HG02973 (cell line): Measurements from ENCODE around the gene BLOC1S3.

Source experiments
- ATAC-seq: cut with Tn5 transposase; IDR thresholded peaks from one replicate; pipeline ENCODE4 v1.9.1; 2021; ENCODE audit warnings: moderate library complexity; ENCODE audit not compliant: unreplicated experiment

The BLOC1S3 gene, protein sequence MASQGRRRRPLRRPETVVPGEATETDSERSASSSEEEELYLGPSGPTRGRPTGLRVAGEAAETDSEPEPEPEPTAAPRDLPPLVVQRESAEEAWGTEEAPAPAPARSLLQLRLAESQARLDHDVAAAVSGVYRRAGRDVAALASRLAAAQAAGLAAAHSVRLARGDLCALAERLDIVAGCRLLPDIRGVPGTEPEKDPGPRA

DNA sequence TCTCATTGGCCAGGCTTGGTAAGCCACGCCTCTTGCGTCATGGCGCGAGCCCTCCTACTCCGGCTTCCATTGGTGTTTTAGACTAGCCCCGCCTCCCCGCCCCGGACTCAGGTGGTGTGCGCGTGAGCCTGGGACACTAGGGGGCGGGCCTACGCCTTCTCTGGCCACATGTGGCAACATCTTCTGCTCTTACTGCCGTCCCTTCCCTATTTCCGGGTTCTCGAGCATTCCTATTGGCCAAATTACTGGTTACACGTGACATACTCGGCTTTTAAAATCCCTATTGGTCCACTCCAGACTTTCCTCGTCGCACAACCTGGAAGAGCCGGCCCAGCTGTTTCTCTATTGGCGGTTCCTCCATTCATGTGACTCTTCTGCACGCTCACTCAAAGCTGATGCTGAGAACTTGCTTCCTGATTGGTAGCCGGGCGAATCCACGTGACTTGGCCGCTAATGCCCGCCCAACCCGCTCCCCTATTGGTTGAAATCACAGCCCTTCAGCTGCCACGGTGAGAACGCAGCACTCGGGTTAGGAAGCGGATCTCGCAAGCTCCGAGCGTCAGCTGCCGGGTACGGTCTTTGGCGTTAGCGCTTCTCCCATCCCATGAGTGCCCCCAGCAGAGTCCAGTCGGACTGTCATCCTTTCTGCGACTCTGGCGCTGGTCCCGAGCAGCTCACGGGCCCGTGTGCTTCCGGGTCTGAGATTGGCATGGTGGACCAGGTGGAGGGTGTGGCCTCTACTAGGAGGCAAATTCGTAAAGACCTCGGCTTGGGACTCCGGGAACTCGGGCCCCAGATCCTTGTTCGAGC, at the start of gene BLOC1S3:
BLOC1S3 (plus strand) TSS at position 523 of the 810 bp plus-strand sequence. CDS start 513 bp downstream, outside the sequence.
- peak; percentile 80 for ATAC-seq

DNA sequence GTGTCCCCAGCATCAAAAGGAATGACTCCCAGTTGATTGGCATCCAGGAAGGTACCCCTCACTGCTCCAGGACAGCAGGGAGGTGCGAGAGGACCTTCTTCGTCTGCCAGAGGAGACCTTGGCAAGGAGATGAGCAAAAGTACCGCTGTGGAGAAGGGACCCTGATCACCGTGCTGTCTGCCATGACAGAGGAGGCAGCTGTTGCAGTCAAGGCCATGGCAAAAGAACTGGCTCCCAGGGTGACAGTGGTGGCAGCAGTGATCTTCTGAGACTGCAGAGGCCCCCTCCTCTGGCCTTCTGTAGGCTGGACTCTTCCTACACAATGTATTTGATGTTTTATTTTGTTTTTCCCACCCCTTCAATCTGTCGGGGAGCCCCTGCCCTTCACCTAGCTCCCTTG, 49.8 kb upstream of the BLOC1S3 start:
- ATAC-seq: no peak

DNA sequence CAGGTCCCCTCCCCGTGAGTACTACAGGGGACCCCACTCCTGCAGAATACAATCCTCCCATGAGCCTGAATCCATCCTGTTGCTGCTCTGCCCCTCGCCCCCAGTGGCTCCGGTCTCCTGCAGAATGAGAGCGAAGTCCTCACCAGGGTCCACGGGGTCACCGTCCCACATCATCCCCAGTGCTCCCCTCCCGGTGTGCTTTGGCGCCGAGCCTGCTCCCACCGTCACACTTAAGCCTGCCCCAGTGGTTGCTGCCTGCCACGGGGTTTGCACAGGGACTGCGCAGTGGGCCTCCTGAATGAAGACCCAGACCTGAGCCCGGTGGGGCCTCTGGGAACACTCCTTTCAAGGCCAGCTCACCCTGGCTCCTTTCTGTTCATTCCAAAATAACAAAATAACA, 48.3 kb upstream of the BLOC1S3 start:
- ATAC-seq: no peak

DNA sequence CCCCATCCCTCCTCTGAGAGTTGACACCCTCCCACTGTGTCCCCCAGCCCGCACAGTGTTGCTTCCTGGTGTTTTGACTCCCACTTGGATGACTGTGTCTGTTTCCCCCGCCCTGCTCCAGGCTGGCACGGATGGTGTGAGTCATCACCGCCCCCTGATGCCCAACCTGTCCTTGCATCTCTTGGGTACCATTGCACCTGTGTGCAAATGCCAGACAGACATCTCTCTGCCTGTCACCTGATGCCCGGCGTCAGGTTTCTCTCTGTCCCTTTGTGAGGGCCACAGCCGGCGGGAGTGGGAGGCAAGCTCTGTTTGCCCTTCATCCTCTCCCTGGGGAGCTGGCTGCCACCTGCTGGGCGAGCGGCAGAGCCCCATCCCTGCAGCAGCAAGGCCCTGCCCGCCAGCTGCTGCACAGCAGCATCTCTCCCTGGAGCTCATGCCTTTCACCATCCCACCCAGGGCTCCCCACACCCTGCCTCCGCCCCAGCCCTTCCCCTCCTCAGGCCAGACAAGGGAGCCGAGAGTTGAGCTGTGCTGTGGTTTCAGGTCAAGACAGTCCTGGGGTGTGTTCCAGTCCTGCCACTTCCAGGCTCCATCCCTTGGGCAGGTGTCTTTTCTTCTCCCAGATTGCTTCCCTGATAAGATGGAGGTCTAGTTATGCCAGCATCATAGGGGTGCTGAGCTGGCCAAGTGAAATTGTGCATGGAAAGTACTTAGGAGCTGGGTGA, 47.5 kb upstream of the BLOC1S3 start:
- no peak for ATAC-seq

DNA sequence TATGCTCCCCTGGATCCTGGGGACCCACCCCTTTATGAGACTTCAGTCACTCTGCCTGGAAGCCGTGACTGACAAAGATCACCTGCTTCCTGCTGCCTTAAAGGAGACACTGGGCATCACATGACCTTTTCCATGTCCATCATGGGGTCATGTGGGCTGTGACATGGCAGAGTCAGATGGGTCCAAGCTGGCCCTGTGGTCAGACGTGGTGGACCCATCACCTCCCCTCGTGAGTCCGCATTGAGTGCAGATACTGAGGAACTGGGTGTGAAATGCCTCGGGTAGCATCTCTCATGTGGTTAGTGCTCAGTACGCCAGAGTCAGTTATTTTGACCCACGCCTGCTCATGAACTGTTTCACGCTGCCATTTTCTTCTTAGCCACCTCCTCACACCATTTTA, 44.9 kb upstream of the BLOC1S3 start:
- ATAC-seq: no peak

DNA sequence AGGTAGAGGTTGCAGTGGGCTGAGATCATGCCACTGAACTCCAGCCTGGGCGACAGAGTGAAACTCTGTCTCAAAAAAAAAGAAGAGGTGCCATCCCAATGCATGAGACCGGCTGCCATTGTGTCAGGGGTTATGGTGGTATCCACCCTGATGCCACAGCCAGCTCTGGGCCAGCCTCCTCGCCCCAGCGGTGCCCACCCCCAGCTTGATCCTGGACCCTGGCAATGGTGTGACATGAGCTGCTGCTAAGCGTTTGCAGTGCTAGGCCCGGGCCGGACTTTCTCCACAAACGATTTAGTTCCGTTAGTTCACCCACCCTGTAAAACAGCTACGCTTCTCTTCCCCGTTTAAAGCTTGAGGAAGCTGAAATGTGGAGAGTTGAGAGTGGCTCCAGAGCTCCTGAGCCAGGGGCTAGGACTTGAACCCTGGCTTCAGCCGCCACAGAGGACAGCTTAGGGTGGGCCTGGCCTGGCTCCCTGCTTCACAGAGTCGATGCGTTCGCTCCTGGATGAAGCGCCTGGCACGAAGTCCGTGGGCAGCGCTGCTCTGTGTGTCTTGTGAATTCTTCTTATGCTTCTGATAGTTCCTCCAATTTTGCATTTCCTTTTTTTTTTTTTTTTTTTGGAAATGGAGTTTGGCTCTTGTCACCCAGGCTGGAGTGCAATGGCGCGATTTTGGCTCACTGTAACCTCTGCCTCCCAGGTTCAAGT, 43.3 kb upstream of the BLOC1S3 start:
- no peak for ATAC-seq

DNA sequence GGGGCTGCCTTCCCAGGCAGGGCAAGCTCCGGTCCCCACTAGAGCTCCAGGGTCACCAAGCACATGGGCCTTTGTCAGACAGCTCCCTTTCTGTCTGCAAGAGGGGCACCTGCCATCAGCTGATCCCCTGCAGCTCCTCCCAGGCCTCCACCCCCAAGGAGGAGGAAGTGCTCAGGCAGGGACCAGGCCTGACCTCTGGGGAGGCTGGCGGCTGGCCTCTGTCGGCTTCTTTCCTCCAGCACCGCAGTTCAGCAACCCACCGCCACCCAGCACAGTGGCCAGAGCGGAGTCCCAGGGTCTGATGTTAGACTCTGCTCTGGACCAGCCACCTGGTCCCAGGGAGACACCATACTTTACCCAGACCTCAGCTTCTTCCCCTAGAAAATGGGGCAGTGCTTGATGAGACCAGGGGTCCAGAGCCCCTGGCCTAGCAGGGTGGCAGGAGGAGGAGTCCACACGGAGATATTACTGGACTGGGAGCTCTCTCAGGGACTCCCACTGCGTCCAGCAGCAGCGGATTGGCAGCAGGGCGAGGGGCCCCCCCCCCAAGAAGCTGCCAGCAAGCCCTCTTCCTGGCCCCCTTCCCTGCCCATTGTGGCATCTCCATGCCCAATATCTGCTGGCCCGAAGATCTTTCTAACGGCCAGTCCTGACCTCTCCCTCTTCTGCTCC, 41.9 kb upstream of the BLOC1S3 start:
- no peak for ATAC-seq

DNA sequence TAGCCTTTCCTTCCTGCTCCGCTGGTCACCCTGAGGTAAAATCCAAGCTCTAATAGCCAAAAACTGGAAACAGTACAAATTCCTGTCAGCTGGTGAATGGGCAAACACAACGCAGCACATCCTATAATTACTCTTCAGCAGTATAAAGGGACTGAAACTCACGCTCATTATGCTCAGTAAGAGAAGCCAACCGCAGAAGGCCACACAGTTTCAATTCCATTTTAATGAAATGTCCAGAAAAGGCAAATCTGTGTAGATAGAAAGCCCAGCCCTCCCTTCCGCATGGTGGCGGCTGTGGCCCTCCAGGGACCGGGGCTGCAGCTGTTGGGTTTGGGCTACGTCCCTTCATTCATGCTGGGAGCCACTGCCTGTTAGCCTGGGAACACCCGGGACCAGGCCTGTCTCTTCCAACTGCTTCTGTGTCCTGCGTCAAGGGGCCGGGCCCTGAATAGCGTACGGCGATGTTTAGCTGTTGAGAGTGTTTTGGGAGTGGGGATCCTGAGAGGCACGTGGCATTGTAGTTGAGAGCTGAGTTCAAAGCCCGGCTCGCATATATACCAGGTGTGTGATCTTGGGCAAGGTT, 41.3 kb upstream of the BLOC1S3 start:
- peak; percentile 71 for ATAC-seq

DNA sequence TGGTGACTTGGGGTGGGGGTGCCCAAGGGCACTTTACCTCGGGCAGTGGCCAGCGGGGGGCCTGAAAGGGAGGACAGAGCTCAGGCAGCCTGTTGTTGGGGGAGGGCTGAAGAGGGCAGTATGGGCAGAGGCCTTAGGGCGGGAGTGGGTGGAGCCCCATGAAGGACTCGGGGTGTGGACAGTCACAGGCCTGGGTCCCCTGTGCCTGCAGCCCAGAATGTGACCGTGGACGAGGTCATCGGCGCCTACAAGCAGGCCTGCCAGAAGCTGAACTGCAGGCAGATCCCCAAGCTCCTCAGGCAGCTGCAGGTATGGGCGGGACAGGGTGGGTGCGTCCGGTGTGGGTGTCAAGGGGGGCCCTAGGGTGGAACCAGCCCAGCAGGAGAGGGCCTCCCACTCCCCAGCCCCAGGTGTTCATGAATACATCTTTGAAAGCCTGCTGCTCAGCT, 40.3 kb upstream of the BLOC1S3 start:
- no peak for ATAC-seq

DNA sequence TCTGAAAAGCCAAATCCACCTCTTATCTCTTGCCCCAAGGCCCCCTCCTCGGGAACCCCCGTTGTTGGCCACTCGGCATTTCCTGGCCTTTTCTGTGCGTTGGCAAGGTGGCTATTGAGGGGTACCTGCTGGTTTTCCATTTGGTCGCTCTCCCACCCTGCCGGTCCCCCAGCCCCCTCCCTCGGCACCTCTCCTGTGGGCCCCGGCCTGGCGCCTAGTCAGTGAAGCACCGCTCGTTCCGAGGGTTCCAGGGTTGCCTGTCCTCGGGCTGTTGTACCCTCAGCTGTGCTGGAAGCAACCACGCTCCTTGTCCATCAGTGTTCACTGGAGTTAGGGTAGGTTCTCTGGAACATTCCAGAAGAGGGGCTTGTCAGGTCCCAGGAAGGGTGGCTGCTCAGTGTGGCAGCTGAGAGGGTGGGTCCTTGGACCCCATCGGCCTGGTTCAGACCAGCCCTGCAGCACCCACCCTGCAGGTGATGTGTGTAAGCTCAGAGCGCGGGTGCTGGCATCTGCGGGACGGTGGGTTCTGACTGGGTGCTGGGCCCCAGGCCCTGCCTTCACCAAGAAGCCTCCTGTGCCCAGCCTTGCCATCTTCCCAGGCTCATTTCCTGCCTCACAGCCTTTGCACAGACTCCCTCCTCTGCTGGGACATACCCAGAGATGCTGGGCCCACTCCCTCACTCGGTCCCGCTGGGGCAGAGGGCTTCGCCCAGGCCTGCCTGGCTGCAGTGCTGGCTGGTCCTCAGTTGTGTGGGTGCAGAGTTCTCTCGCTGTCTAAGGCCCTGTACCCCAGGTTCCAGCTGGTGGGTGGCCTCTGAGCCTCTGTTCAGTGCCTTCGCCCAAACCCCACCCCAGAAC, 39.1 kb upstream of the BLOC1S3 start:
- no peak for ATAC-seq

DNA sequence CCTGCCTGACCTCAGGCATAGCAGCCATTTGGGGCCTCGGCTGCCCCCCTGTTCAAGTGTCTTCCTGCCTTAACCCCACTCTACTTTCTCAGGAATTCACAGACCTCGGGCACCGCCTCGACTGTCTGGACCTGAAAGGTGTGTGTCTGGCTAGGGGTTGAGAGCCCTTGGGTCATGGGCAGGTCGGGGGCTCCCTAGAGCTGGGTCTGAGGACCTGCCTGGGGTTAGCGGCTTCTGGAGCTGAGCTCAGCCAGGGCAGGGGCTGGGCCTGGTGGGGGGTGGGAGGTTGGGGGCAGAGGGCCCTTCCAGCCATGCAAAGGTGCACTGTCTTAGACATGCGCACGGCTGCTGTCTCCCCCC, 38.5 kb upstream of the BLOC1S3 start:
- no peak for ATAC-seq

DNA sequence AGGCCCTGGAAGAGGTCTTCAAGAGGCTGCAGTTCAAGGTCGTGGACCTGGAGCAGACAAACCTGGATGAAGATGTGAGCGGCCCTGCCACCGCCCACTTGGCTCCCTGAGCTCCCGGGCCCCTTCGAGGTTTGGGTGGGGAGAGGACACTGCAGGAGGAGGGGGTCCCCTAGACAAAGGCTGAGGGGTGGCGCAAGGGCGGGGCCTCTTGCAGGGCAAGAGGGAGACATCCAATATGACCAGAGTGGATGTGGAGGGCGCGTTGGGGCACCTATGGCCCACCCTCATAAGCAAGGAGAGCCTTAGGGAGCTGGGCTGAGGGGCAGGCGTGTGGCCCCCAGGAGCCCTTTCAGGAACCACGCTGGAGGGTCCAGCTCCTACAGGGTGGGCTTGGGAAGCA, 38.1 kb upstream of the BLOC1S3 start:
- ATAC-seq: no peak

DNA sequence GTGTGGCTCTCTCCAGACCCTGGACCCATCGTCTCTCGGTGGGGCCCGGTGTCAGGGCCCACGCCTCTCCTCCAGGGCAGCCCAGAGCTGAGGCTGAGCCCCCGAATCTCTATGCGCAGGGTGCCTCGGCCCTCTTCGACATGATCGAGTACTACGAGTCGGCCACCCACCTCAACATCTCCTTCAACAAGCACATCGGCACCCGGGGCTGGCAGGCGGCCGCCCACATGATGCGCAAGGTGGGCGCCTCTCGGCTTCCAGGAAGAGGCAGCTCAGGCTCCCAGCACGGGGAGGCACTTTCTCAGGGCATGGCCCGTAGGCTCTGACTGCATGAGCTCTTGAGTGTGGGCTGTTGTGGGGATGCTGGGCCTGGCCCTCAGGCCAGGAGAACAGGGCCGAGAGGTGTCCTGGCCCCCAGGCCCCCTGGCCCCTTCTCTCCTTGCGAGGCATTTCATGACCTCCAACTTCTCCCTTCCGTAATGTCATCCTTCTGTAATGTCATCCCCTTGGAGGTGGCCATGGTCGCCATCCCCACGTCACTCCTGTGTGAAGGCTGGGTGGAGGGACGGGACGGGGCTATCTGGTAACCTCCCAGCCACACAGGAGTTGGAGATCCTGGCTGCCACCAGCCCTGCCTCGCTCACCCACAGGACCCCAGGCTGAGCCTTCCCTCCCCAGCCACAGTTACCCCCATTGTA, 37.2 kb upstream of the BLOC1S3 start:
- ATAC-seq: no peak

DNA sequence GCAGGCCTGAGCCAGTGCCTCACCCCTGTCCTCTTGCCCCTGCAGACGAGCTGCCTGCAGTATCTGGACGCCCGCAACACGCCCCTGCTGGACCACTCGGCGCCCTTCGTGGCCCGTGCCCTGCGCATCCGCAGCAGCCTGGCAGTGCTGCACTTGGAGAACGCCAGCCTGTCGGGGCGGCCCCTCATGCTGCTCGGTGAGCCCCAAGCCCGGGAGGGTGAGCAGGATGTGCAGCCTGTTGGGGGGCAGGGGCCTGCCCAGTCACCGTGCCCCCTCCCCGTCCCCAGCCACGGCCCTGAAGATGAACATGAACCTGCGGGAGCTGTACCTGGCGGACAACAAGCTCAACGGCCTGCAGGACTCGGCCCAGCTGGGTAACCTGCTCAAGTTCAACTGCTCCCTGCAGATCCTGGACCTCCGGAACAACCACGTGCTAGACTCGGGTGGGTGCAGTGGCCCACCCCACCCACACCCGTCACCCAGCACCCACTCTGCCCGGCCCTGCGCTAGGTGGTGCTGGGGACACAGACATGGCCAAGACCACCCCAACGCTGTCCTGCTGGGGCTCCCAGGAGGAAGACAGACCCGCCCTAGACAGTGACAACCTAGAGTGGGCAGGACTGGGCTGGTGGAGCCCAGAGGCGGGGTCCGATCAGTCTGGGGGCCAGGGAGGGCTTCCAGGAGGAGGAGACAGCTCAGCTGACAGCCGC, 36.4 kb upstream of the BLOC1S3 start:
- ATAC-seq: no peak

DNA sequence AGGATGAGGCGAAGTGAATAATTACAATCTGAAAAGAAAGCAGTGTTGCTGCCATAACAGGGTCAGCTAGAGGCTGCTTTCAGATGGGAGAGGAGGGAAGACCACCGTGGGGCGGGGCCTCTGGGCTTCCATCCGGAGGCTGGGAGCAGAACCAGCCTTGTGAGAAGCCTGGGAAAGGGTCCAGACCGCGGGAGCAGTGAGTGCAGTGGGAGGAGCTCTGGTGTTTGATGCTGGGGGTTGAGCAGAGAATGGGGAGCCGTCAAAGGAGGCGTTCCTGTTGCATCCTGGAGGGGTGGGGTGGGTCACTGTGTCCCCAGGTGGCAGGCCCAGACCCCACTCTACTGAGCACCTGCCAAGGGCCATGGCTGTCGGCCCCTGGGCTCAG, 35.9 kb upstream of the BLOC1S3 start:
- ATAC-seq: no peak

DNA sequence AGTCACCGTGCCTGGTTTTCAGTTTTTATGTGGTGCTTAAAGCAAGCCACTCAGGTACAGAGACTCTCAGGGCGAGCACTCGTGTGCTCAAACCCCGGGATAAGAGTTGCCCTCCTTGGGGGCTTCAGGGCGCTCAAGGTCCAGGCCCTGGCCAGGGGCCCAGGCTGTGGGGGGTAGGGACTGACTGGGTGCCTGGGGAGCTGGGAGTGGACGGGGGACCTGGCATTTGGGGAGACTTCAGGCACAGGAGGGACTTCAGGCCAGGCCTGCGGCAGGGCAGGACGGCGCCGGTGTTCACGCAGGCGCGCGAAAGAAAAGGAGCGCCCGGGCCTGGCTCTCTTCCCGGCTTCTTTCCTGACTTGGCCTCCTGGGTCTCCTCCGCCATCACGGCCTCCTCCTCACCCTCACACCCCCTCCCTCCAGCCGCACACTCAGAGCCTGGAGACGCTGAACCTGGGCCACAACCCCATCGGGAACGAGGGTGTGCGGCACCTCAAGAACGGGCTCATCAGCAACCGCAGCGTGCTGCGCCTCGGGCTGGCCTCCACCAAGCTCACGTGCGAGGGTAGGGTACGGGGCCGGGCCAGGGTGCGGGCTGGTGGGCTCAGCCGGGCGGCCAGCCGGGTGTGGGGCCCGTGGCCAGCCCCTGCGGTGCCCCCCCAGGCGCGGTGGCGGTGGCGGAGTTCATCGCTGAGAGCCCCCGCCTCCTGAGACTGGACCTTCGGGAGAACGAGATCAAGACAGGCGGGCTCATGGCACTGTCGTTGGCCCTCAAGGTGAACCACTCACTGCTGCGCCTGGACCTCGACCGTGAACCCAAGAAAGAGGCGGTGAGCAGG, 33.9 kb upstream of the BLOC1S3 start:
- ATAC-seq: no peak
